Heart left ventricle (tissue), 16 donors: ENCODE data around the gene RNF145. TPM values are rescaled to one million over a fixed set of nuclear protein-coding genes. Genes with fewer than 3 reads are reported as not detected.

Experiments
- ATAC-seq, 4 donors: fragments of 200-7000 bp; cut with Tn5 transposase; one replicate each; pipeline ENCODE4 v1.9.1; 2020 to 2022; ENCODE audit warnings: moderate library complexity in 4 of 4, mild to moderate bottlenecking in 3 of 4, moderate number of reproducible peaks in 1 of 4
- DNase-seq, 5 donors: peaks; one replicate each; pipeline ENCODE4 v3.0.0-alpha.2; 2020
- H3K27ac ChIP-seq, 12 donors: fragments of 200-600 bp; sonication (generic) in 4 of 12; one replicate each; pipeline versions ENCODE4 v1.5.0 to v1.8.0; 2016 to 2022; ENCODE audit warnings: mild to moderate bottlenecking in 2 of 12
- H3K27me3 ChIP-seq, 9 donors: fragments of 200-600 bp; sonication (generic) in 2 of 9; one replicate each; pipeline versions ENCODE4 v1.5.1 to v1.8.0; 2016 to 2022; ENCODE audit warnings: mild to moderate bottlenecking in 3 of 9
- H3K36me3 ChIP-seq, 9 donors: fragments of 200-600 bp; sonication (generic) in 2 of 9; one replicate each; pipeline versions ENCODE4 v1.5.0 to v1.8.0; 2018 to 2022; ENCODE audit warnings: mild to moderate bottlenecking in 2 of 9
- H3K4me1 ChIP-seq, 12 donors: fragments of 200-600 bp; sonication (generic) in 4 of 12; one replicate each; pipeline versions ENCODE4 v1.5.0 to v1.8.0; 2016 to 2022; ENCODE audit warnings: mild to moderate bottlenecking in 3 of 12
- H3K4me3 ChIP-seq, 12 donors: fragments of 200-600 bp; sonication (generic) in 4 of 12; one replicate each; pipeline versions ENCODE4 v1.5.0 to v1.8.0; 2017 to 2022; ENCODE audit warnings: mild to moderate bottlenecking in 9 of 12, moderate library complexity in 4 of 12
- H3K9me3 ChIP-seq, 12 donors: fragments of 200-600 bp; sonication (generic) in 4 of 12; one replicate each; pipeline versions ENCODE4 v1.5.0 to v1.8.0; 2016 to 2022; ENCODE audit warnings: mild to moderate bottlenecking in 1 of 12
- POLR2A ChIP-seq, 2 donors: fragments of 450-650 bp; IDR thresholded peaks; one replicate each; pipeline ENCODE4 v1.6.1; 2017; ENCODE audit warnings: antibody characterized with exemption in 2 of 2, mild to moderate bottlenecking in 2 of 2, moderate library complexity in 2 of 2
- WGBS, 4 donors: extraction: QIAGEN DNeasy Blood & Tissue Kit in 2 of 4; methylation state at CpG; one replicate each; pipeline versions ENCODE4 v1.1.5 to v1.1.7; 2013 to 2018; 5-methylcytosine and 5-hydroxymethylcytosine counted together
- intact Hi-C, 10 donors: fragments of 100-400 bp; cut with DNase I; formaldehyde crosslinking; loops; one replicate each; pipeline versions ENCODE4 v1.11.1 to v1.14.2; 2022
- polyA plus RNA-seq, 2 donors: library from polyadenylated mRNA; stranded (reverse); fragments of 200-250 nt; gene quantifications; one replicate each; pipeline ENCODE4 v1.2.3, GENCODE V29; 2013
- total RNA-seq, 9 donors: library from RNA; depleted of rRNA in 2 of 9; stranded (reverse); fragments of >200 nt in 2 of 9; fragmentation: NEBNext Ultra II Directional in 3 of 9; extraction: Animal tissue kit (Norgen Biotek cat#: 25700) in 3 of 9; gene quantifications; one replicate each; pipeline versions ENCODE4 v1.1.0 to v1.2.4, GENCODE V29; 2016 to 2023
- TF ChIP-seq, protein P1 (sequence below), 12 donors: fragments of 200-600 bp; sonication (generic) in 4 of 12; IDR thresholded peaks; one replicate each; pipeline versions ENCODE4 v1.5.0 to v1.8.0; 2018 to 2022; ENCODE audit warnings: antibody characterized with exemption in 12 of 12, mild to moderate bottlenecking in 5 of 12
- donor health status: ischemic (EF 13 %, LVEDD 7.1; RV severe dilation, severe dysfunction).
- donor health status: healthy with polysubstance abuse.
- donor health status: DM: no; HTN: yes; CAD: no.
- donor health status: DM: no; HTN: no; CAD: no.
- donor health status: ischemic (EF 25% LVEDD 6.9; RV normal size, moderate dysfunction).
- donor health status: ischemic (EF 25% LVEDD 5.7; RV mildly dilated, moderate dysfunction).
- donor health status: healthy.
- donor health status: DM: yes; HTN: yes; CAD: no.
- donor health status: ischemic (EF 35%, LVEDD 5.7; RV mildly dilated, moderate dysfunction).
- donor health status: nonischemic (EF 11% LVEDD 7.7; RV severe dilation, severe dysfunction).
- donor health status: DM: yes; HTN: yes; CAD: no.
- donor health status: PGD.
- donor health status: ischemic (EF 29% LVEDD 5.4; RV normal size, mild dysfunction).
- donor health status: nonischemic (EF 23%, LVEDD 6.1; RV moderate dilation, normal function).

Gene RNF145
- total and polyA plus RNA-seq, 11 donors = 6.2 to 69.0 (median 25.2) TPM

DNA sequence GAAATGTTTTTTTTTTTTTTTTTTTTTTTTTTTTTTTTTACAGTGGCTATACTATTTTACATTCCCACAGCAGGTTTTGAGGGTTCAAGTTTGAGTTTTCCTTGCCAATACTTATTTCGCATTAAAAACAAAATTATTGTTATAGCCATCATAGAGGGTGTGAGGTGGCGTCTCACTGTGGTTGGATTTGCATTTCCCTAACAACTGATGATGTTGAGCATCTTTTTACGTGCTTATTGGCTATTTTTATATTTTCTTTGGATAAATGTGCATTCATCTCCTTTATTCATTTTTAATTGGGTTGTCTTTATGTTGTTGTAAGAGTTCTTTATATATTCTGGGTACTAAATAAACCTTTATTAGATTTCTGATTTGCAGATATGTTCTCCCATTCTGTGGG, 34.8 kb upstream of the RNF145 start:
- intact Hi-C loops = no loop called here
- no peak for DNase-seq
- Histone ChIP-seq H3K4me3 (no peak overlapping the region), H3K4me1 (no peaks in the 10 kb centered on the region), H3K27ac (no peak overlapping the region), H3K9me3 (no peaks in the 10 kb centered on the region), H3K27me3 (peaks cover 0 to 9% (median 0%) of the 10 kb centered on the region in 9 donors), H3K36me3 (no peaks in the 10 kb centered on the region)
- TF ChIP-seq, protein P1, sequence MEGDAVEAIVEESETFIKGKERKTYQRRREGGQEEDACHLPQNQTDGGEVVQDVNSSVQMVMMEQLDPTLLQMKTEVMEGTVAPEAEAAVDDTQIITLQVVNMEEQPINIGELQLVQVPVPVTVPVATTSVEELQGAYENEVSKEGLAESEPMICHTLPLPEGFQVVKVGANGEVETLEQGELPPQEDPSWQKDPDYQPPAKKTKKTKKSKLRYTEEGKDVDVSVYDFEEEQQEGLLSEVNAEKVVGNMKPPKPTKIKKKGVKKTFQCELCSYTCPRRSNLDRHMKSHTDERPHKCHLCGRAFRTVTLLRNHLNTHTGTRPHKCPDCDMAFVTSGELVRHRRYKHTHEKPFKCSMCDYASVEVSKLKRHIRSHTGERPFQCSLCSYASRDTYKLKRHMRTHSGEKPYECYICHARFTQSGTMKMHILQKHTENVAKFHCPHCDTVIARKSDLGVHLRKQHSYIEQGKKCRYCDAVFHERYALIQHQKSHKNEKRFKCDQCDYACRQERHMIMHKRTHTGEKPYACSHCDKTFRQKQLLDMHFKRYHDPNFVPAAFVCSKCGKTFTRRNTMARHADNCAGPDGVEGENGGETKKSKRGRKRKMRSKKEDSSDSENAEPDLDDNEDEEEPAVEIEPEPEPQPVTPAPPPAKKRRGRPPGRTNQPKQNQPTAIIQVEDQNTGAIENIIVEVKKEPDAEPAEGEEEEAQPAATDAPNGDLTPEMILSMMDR (IDR thresholded peaks at IDR 0.05) = no peak
- no peak for TF ChIP-seq POLR2A (IDR thresholded peaks at IDR 0.05)
- WGBS, 4 donors = 67 to 72% (median 70%) methylated on average over 3 of the region's 3 CpGs
- no peak for ATAC-seq

DNA sequence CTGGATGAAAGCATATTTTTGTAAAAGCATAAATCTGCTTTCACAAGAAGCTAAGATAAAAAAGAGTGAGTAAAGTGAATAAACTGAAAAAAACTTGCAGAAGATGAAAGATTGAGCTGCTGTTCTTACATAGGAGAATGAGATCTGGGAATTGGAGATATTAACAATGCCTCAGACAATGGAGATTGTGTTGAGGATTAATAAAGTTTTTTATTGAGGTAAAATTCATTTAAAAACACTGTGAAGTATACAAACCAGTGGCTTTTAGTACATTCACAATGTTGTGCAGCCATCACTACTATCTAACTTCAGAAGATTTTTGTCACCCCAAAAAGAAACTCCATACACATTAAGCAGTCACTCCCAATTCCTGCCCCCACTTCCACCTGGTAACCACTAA, 34.0 kb upstream of the RNF145 start:
- ATAC-seq = no peak
- no peak overlapping the region for H3K27ac ChIP-seq
- no peak overlapping the region for H3K4me3 ChIP-seq
- intact Hi-C loops = no loop called here
- no peaks in the 10 kb centered on the region for H3K36me3 ChIP-seq
- H3K9me3 ChIP-seq = no peaks in the 10 kb centered on the region
- no peak for DNase-seq
- no peaks in the 10 kb centered on the region for H3K4me1 ChIP-seq
- peaks cover 0 to 9% (median 0%) of the 10 kb centered on the region in 9 donors for H3K27me3 ChIP-seq
- TF ChIP-seq, protein P1 (IDR thresholded peaks at IDR 0.05) = no peak
- no peak for TF ChIP-seq POLR2A (IDR thresholded peaks at IDR 0.05)

DNA sequence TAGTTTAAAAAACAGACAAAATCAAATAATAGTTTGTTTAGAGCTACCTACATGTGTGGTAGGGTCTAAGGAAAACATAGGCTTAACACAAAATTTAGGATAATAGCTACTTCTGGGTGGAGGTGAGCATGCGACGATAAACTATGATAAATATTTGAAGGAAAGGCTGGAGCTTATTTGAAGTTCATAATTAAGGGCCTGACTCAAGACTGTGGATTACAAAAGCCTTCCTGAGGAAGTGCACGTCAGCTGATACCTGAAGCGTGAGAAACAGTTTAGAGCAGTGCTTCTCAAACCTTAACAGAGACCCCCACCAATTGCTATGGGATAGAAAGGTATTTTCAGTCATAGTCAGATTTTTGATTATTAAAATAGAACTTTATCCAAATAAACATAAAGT, 33.3 kb upstream of the RNF145 start:
- Histone ChIP-seq H3K27ac (no peak overlapping the region), H3K9me3 (no peaks in the 10 kb centered on the region), H3K4me1 (no peaks in the 10 kb centered on the region), H3K27me3 (peaks cover 0 to 4% (median 0%) of the 10 kb centered on the region in 9 donors), H3K36me3 (no peaks in the 10 kb centered on the region), H3K4me3 (no peak overlapping the region)
- 51 to 61% (median 53%) methylated on average over 4 of the region's 4 CpGs for WGBS, 4 donors
- no peak for DNase-seq
- ATAC-seq = no peak
- intact Hi-C loops = no loop called here
- TF ChIP-seq, protein P1 (IDR thresholded peaks at IDR 0.05) = no peak
- no peak for TF ChIP-seq POLR2A (IDR thresholded peaks at IDR 0.05)

DNA sequence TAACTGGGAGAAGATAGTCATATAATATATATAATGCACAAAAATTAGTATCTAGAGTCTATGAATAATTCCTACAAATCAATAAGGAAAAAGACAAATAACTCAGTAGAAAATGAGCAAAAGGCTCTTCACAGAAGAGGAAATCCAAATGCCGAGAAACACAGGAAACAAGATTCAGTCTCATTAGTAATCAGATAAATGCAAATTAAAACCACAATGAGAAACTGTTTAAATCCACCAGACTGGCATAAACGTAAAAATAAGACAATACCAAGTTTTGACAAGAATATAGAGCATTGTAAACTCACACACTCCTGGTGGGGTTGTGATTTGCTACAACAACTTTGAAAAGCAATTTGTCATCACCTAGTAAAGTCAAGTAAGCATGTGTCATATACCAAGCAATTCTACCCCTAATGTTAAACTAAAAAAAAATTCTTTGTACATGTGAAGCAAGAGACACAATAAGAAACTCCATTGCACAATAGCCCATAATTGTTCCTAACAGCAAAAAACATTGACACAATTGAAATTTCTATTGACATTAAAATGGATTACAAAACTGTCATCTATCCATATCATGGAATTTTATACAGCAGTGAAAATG, 32.7 kb upstream of the RNF145 start:
- ATAC-seq = no peak
- WGBS, 4 donors = 39 to 47% (median 43%) methylated on average over 2 of the region's 2 CpGs

More for the DNA sequence above, 32.7 kb upstream of the RNF145 start:
- H3K27ac ChIP-seq = no peak overlapping the region
- peaks cover 0 to 4% (median 0%) of the 10 kb centered on the region in 9 donors for H3K27me3 ChIP-seq
- H3K4me1 ChIP-seq = no peaks in the 10 kb centered on the region
- no peak for DNase-seq
- intact Hi-C loops = no loop called here
- H3K4me3 ChIP-seq = no peak overlapping the region
- no peaks in the 10 kb centered on the region for H3K36me3 ChIP-seq
- H3K9me3 ChIP-seq = no peaks in the 10 kb centered on the region
- no peak for TF ChIP-seq POLR2A (IDR thresholded peaks at IDR 0.05)
- TF ChIP-seq, protein P1 (IDR thresholded peaks at IDR 0.05) = no peak
